Measurements from ENCODE around the gene TAS2R30.

DNA sequence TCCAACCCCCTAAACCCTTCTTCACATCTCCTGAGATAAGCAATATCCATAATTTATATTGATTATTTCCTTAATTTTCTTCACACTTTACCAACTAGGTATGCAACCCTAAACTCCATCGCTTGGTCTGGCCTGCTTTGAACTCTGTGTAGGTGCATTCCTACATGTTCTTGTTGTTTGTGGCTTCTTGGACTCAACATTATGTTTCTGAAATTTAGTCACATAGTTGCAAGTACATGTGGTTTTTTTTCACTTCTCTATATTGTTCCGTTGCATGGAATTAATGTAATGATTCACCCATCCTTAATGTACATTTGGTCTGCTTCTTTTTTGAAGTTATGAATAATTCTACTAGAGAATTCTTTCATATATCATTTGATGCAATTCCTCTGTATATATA is 1.6 kb upstream of the TAS2R30 start:
- TF ChIP-seq, protein P1, sequence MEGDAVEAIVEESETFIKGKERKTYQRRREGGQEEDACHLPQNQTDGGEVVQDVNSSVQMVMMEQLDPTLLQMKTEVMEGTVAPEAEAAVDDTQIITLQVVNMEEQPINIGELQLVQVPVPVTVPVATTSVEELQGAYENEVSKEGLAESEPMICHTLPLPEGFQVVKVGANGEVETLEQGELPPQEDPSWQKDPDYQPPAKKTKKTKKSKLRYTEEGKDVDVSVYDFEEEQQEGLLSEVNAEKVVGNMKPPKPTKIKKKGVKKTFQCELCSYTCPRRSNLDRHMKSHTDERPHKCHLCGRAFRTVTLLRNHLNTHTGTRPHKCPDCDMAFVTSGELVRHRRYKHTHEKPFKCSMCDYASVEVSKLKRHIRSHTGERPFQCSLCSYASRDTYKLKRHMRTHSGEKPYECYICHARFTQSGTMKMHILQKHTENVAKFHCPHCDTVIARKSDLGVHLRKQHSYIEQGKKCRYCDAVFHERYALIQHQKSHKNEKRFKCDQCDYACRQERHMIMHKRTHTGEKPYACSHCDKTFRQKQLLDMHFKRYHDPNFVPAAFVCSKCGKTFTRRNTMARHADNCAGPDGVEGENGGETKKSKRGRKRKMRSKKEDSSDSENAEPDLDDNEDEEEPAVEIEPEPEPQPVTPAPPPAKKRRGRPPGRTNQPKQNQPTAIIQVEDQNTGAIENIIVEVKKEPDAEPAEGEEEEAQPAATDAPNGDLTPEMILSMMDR (IDR thresholded peaks at IDR 0.05), result no peak
- TF ChIP-seq EZH2 (IDR thresholded peaks at IDR 0.05; ENCODE audit: borderline replicate concordance, insufficient read depth, low read depth, low read length, poor library complexity, severe bottlenecking), result no peak
